AG09309 (cell line): Measurements from ENCODE around the gene TSPOAP1.

ENCODE experiments used
- DNase-seq: peaks from one replicate; pipeline ENCODE4 v3.0.0-alpha.2; 2010; ENCODE audit warnings: low read depth
- H3K4me3 ChIP-seq: 2 replicates; pipeline ENCODE4 v1.5.1; 2011; ENCODE audit warnings: mild to moderate bottlenecking, low read depth, low read length, moderate library complexity; ENCODE audit not compliant: control insufficient read depth
- CTCF ChIP-seq: IDR thresholded peaks from 2 replicates; pipeline ENCODE4 v1.5.1; 2011; ENCODE audit warnings: mild to moderate bottlenecking, low read depth, low read length, inconsistent platforms; ENCODE audit not compliant: insufficient read depth, control insufficient read depth; ENCODE audit errors: missing control alignments

Gene TSPOAP1

GRCh38 chr17:58265271-58265670, 63.3 kb downstream of the TSPOAP1 start:
- TF ChIP-seq CTCF: no peak
- DNase-seq: no peak
- no peak overlapping the region for H3K4me3 ChIP-seq

DNA sequence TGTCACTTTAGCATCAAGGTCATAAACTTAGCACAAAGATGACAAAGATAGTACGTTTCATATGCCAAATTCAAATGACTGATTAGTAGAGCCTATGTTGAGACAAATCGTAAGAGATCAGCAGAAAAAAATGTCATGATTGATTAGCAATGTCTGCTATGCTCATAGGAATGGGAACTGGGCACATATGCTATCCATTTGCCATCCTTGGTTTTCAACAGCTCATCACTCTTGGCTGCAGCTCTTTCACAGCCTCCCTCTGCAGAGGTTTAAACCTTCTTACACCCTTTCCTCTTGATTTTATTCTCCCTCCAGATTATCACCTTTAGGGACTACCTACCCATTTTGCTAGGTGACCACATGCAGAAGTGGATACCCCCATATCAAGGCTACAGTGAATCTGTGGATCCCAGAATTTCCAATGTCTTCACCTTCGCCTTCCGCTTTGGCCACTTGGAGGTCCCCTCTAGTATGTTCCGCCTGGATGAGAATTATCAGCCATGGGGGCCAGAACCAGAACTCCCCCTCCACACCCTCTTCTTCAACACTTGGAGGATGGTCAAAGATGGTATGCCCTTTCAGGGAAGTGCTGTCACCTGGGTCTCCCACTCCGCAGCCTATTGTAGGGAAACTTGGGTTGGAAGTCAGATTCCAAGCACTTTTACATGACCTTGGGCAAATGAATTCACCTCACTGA, 64.0 kb downstream of the TSPOAP1 start:
- H3K4me3 ChIP-seq: no peak overlapping the region
- no peak for DNase-seq
- no peak for TF ChIP-seq CTCF

DNA sequence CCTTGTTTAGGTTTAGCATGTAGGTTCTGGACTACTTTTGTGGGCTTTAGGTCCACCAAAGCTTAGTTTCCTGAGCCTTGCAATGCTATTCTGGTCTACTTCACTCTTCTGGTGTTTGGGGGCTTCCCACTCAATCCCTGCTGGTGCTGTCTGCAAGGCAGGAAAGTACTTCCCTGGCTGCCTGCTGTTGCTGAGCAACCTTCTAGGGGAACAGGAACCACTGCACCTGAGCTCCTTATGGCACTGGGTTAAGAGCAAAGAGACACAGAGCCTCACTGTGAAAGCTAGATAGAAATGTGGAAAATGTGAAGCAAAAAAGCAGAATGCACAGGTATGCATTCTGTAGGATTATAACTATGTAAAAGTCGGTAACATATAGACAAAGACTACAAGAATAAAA, 64.8 kb downstream of the TSPOAP1 start:
- H3K4me3 ChIP-seq: no peak overlapping the region
- no peak for TF ChIP-seq CTCF
- no peak for DNase-seq

DNA sequence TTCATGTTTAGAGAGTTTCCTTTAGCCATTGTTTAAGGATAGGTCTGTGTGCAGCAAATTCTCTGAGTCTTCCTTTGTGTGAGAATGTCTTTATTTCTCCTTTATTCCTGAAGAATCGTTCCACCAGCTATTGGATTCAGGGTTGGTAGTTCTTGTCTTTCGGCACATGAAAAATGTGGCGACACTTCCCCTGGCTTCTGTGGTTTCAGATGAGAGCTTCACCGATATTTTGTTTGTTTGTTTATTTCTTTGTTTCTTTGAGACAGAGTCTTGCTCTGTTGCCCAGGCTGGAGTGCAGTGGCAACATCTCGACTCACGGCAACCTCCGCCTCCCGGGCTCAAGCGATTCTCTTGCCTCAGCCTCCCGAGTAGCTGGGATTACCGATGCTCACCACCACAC, 66.4 kb downstream of the TSPOAP1 start:
- no peak for DNase-seq
- H3K4me3 ChIP-seq: no peak overlapping the region
- TF ChIP-seq CTCF: no peak

- TF ChIP-seq CTCF: no peak
- DNase-seq: no peak
- no peak overlapping the region for H3K4me3 ChIP-seq
Observed at GRCh38 chr17:58254803-58255202, 73.8 kb downstream of the TSPOAP1 start.

GRCh38 chr17:58253082-58253481, 75.5 kb downstream of the TSPOAP1 start:
- H3K4me3 ChIP-seq: no peak overlapping the region
- no peak for DNase-seq
- TF ChIP-seq CTCF: no peak

DNA sequence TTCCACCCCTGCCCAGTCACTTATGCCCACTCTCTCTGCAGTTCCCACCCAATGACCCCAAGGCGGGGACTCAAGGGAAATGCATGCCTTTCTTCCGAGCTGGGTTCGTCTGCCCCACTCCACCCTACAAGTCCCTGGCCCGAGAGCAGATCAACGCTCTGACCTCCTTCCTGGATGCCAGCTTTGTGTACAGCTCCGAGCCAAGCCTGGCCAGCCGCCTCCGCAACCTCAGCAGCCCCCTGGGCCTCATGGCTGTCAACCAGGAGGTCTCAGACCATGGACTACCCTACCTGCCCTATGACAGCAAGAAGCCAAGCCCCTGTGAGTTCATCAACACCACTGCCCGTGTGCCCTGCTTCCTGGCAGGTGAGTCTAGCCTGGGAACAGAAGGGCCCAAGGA, 76.5 kb downstream of the TSPOAP1 start:
- no peak for DNase-seq
- no peak overlapping the region for H3K4me3 ChIP-seq
- no peak for TF ChIP-seq CTCF
